ENCODE results near the gene COQ6.
"Not testable (repeated sequence)": the region's sequence is repeated elsewhere in the genome, so short reads cannot be mapped to it uniquely, and the experiment has no call there.

The COQ6 gene

DNA sequence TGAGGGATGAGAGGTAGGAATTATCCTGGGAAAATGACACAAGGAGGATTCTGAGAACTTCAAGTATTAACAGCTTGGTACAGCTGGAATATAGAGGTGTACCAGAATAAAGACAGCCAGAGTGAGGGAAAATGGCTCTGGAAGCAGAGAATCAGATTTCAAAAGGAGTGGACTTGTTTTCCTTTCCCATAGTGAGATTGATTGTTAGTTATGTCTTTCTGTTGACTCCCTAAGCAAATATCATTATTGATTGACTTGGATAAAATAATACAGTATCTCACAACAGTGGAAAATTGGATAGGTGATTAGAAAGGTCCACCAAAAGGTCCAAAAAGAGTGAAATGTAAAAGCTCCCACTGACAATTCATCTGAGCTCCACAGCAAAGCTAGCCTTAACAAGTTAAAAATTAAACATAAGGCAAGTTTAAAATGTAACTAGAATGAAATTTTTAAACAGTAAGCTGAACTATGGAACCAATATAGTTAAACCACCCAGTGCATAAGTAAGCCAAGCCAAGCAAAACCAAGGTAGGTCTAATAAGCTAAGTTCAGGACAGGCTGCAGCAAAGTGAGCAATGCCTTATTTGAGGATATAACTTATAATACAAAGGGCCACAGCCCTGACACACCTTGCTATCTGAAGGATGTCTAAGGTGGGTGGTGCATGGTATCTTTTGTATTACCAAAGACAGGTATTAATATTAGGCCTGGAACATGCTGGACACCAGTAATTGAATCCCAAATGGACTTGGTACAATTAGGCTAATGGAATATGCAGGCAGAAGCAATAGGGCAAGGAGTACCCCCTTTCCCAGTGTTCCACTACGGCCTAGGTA lies 47.2 kb downstream of the COQ6 start:
- no peak overlapping the region for H3K4me3 ChIP-seq (ENCODE audit: low read depth, low read length)
- TF ChIP-seq, protein P1, sequence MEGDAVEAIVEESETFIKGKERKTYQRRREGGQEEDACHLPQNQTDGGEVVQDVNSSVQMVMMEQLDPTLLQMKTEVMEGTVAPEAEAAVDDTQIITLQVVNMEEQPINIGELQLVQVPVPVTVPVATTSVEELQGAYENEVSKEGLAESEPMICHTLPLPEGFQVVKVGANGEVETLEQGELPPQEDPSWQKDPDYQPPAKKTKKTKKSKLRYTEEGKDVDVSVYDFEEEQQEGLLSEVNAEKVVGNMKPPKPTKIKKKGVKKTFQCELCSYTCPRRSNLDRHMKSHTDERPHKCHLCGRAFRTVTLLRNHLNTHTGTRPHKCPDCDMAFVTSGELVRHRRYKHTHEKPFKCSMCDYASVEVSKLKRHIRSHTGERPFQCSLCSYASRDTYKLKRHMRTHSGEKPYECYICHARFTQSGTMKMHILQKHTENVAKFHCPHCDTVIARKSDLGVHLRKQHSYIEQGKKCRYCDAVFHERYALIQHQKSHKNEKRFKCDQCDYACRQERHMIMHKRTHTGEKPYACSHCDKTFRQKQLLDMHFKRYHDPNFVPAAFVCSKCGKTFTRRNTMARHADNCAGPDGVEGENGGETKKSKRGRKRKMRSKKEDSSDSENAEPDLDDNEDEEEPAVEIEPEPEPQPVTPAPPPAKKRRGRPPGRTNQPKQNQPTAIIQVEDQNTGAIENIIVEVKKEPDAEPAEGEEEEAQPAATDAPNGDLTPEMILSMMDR (IDR thresholded peaks at IDR 0.05; ENCODE audit: low read depth, low read length): no peak

DNA sequence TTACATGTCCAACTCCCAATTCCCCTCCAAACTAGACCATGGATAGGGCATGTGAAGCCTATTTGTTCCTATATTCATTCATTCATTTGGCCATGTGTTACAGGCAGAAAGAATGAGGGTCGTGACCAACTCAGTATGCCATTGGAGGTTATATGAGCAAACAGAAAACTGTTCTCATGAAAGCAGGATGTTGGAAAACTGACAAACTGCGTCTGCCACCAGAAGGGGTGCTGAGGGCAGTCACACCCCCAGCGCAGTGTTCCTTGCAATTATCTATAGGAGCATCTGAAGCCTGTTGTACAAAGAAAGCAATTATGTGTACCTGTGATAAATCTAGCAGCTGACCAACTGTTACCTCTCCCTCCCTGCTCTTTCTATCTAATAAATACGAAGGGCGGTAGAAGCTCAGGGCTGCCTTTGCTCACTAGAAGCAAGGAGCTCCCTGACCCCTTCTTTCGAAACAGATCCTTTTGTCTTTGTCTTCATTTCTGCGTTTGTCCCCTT lies 47.9 kb downstream of the COQ6 start:
- TF ChIP-seq, protein P1 (IDR thresholded peaks at IDR 0.05; ENCODE audit: low read depth, low read length): no peak
- H3K4me3 ChIP-seq (ENCODE audit: low read depth, low read length): no peak overlapping the region

DNA sequence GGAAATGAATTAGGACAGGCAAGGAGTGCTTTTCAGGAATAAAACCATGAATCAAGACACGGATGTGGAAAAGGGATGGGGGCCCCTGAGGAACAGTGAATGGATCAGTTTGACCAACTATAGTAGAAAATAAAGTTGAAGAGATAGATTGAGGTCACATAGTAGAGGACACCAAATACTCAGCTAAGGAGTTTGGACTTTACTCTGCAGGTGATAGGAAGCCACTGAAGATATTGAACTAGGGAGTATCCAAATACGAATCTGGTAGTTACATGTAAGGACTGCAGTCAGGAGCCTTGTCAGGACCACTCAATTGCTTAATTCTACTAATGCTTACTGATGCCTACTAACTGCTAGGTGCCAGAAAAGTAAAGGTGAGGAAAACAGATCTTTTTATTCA lies 48.6 kb downstream of the COQ6 start:
- H3K4me3 ChIP-seq (ENCODE audit: low read depth, low read length): no peak overlapping the region
- TF ChIP-seq, protein P1 (IDR thresholded peaks at IDR 0.05; ENCODE audit: low read depth, low read length): no peak

DNA sequence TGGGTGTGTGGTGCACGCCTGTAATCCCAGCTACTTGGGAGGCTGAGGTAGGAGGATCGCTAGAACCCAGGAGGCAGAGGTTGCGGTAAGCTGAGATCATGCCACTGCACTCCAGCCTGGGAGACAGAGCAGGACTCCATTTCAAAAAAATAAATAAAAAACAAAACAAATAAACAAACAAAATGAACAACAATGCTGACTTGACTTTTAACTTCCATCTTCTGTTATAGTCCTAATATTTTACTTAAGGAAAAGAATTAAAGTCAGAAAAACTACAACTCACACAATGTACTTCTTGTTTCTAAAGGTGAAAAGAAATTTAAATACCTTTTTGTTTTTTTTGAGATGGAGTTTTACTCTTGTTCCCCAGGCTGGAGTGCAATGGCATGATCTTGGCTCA lies 55.6 kb downstream of the COQ6 start:
- H3K4me3 ChIP-seq (ENCODE audit: low read depth, low read length): not testable (repeated sequence)

DNA sequence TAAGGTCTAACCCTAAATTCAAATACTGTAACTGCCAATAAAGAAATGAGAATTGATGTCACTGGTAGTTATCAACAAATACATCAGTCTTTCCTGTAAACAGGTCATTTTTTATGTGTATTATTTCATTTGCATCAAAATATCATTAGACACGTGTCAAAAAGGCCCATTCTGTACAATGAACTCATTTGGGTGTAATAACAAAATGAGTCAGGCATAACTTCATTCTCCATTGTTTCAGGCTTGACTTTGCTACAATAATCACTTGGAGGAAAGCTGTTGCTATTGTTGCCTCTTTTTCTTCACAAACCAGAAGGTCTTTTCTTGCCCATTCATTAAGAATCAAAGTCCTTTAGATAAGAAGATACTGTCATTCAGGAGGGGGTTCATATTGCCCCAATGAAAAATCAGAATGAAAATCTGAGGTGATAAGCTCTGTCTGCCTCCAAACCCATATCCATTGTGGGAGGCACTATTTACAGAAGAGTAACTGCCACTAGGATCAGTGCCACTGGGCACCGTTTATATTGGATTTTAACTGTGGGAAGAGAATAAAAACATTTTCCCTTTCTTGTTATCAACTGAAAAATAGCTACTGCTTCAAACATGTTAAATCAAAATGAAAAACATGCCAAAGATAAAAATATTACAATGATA lies 58.9 kb downstream of the COQ6 start:
- H3K4me3 ChIP-seq (ENCODE audit: low read depth, low read length): no peak overlapping the region
- TF ChIP-seq, protein P1 (IDR thresholded peaks at IDR 0.05; ENCODE audit: low read depth, low read length): no peak
